Measurements from ENCODE around the gene LNPK.
"Not testable (repeated sequence)": the region's sequence is repeated elsewhere in the genome, so short reads cannot be mapped to it uniquely, and the experiment has no call there.

The LNPK gene, protein sequence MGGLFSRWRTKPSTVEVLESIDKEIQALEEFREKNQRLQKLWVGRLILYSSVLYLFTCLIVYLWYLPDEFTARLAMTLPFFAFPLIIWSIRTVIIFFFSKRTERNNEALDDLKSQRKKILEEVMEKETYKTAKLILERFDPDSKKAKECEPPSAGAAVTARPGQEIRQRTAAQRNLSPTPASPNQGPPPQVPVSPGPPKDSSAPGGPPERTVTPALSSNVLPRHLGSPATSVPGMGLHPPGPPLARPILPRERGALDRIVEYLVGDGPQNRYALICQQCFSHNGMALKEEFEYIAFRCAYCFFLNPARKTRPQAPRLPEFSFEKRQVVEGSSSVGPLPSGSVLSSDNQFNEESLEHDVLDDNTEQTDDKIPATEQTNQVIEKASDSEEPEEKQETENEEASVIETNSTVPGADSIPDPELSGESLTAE

GRCh38 chr2:176001916-176002687 is at the start of gene LNPK:
Gene LNPK, minus strand, starts transcription at chr2:176002267. Its CDS starts 6,683 bp downstream, at chr2:175995584.
- DNase-seq (ENCODE audit: low read depth) = peak; percentile 73

- DNase-seq (ENCODE audit: low read depth) = no peak
These were observed 37.3 kb upstream of the LNPK start for GRCh38 chr2:176039375-176039774.

DNA sequence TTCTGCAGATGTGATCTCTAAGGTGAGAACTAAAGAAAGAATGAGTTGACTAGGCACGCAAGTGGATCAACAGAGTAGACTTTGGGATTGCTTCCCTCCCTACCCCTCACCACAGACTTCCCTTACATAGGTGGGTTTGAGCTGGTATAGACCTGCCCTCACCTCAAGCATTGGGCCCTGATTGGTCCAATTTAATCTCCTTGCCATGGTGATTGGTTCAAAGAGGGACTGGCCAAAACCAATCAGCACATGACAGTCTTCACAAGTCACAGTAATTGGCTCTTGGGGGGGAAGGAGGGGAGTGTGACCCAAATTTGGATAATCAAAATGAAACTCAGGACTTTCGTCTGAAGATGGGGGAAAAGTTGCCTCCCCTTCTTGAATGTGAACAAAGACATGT is 36.6 kb upstream of the LNPK start:
- DNase-seq (ENCODE audit: low read depth) = no peak

DNA sequence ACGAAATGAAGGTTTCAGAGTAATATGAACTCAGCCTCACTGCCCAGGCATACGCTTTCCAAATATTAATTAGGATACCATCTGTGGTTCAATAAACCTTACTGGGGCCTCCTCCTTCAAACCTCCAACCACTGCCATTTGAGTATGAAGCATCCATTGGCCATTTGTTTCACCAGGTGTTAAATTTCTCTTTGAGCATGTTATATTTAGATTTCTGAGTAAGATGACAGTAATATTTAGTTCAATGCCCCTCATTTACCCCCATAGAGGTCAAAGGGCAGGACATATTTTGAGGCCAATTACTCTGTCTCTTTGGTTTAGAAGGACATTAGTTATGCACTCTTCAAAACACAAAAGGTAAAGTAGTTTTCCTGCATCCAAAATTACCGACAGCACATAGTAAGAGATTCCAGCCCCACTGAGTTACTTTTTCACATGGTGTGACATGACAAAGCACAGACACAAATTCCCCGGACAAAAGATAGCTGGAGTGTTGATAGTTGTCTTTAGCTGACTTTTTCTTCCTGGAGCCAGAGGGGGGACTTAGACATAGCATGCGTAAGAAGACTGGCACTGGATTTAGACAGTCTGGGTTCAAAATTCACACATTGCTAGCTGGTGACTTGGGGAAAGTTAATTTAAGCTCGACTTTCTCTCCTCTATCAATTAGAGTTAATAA is 33.1 kb upstream of the LNPK start:
- DNase-seq (ENCODE audit: low read depth) = no peak

- DNase-seq (ENCODE audit: low read depth) = no peak
These were observed 25.7 kb upstream of the LNPK start for GRCh38 chr2:176027806-176028205.

GRCh38 chr2:176025932-176026331 is 23.9 kb upstream of the LNPK start:
- no peak for DNase-seq (ENCODE audit: low read depth)

DNA sequence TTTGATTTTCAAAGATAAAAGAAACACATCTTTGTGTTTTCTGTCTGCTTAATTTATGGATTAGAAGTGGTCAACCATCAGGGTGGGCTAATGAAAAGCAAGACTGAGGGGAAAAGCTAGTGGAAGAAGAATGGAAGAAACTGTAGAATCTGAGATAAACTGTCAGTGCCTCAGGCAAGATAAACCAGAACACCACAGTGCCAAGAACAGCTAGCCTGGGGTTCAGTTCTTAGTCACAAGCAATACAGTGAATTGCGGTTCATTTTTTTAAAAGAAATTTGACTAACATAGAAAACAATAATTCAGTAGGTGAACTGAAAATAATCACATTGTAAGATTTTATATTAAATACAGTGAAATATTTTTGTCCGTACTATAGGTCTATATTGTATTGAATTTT is 22.0 kb upstream of the LNPK start:
- no peak for DNase-seq (ENCODE audit: low read depth)

GRCh38 chr2:176022048-176022447 is 20.0 kb upstream of the LNPK start:
- DNase-seq (ENCODE audit: low read depth) = no peak

DNA sequence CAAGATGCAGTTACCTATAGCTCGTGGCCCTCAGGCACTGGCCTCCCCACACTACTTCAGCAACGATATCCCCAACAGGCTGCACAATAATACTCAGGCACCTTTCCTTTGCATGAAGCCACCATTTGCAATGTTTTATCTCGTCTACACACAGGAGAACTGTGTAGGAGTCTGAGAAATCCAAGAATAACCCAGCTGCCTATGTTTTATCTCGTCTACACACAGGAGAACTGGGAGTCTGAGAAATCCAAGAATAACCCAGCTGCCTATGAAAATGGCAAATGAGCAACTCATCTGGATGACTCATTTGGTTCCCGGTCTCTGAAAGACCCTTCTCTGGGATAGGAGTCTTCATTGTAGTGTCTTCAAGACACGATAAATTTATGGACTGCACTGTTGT is 18.3 kb upstream of the LNPK start:
- DNase-seq (ENCODE audit: low read depth) = no peak

- no peak for DNase-seq (ENCODE audit: low read depth)
These were observed 16.6 kb upstream of the LNPK start for GRCh38 chr2:176018708-176019107.

- DNase-seq (ENCODE audit: low read depth) = no peak
These were observed 7.4 kb upstream of the LNPK start for GRCh38 chr2:176009445-176009844.

GRCh38 chr2:176004934-176005333 is 2.9 kb upstream of the LNPK start:
- DNase-seq (ENCODE audit: low read depth) = no peak

DNA sequence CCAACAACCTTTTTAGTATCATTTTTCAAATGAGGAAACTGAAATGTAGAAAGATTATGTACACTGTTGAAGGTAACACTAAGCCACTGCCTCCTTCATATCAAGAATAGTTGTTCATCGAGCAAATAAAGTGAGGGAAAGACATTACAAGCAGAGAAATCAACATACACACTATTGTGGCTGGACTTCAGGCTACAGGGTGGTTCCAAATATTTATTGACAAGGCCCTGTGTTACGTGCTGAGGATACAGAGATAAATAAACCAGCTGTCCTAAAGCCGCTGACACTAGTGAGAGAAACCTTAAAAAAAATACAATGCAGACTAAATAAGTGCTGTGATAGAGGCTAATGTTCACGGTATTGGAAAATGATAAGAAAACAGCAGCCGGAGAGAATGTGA is 1.9 kb upstream of the LNPK start:
- no peak for DNase-seq (ENCODE audit: low read depth)

GRCh38 chr2:176002688-176003210 is 682 bp upstream of the LNPK start:
- DNase-seq (ENCODE audit: low read depth) = no peak

DNA sequence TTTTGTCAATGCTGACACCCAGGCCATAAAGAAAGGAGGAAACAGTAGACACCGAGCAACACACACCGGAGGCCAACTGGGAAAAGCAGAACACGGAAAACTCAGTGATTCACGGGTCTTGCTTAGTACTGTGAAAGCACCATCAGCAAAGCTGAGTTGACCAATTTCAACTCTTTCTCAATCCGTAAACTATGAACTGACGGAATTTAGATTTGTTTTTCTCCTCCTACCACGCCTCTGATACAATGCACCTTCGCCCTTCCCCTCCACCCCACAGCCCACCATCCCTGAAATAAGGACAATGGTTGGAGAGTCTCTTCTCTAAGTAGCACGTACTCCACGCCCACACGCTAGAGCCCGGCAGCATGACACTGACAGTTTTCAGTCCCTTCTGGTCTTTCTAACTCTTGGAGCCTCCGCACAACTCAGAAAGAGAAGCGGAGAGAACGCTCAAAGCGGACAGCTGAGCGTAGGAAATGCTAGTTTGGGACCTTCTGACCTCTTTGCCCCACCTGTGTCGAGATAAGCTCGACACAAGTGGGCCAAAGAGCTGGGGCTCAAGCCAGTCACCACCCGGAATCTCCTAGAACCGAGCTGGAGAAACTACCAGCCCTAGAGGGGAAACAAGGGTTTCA is 669 bp downstream of the LNPK start:
- DNase-seq (ENCODE audit: low read depth) = peak; percentile 13

DNA sequence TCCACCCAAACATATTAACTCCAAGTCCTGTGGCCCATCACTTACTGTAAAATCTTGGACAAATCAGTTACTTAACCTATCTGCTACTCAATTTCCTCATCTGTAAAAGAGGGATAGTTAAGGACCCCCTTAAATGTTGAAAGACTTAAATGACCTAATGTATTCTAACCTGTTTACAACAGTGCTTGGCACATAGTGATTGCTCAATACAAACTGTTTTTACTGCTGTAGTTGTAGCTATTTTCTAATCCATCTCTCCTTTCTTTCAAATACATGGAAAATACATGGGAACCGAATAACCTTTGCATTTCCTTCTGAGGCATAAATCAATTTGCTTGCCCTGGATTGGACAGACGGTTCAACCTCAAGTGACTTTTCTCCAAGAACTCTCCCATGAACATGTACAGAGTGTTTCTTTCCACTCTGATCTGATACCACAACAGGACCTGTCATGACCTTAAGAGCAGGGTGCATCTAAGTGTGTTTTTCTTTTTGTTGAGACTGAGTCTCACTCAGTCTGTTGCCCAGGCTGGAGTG is 2.7 kb downstream of the LNPK start:
- DNase-seq (ENCODE audit: low read depth) = no peak

DNA sequence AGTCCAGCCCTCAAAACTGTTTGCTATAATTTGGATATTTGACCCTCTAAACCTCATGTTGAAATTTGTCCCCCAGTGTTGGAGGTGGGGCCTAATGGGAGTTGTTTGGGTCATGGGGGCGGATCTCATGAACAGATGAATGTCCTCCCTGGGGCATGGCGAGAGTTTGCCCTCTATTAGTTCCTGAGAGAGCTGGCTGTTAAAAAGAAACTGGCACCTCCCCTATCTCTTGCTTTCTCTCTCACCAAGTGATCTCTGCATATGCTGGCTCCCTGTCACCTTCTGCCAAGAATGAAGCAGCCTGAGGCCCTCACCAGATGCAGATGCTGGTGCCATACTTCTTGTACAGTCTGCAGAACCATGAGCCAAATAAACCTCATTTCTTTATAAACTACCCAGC is 12.0 kb downstream of the LNPK start:
- no peak for DNase-seq (ENCODE audit: low read depth)

- not testable (repeated sequence) for DNase-seq (ENCODE audit: low read depth)
These were observed 14.9 kb downstream of the LNPK start for GRCh38 chr2:175987126-175987525.

DNA sequence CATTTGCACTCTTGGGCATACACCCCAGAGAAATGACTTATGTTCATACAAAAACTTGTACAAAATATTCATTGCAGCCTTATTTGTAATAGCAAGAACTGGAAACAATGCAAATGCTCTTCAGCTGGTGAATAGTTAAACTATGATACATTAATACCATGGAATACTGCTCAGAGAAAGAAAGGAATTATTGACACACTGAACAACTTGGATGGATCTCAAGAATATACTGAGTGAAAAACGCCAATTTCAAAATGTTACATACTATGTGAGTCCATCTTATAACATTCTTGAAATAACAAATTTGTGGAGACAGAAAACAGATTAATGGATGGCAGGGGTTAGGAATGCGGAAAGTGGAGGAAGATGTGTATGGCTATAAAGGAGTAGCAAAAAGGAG is 17.2 kb downstream of the LNPK start:
- no peak for DNase-seq (ENCODE audit: low read depth)

DNA sequence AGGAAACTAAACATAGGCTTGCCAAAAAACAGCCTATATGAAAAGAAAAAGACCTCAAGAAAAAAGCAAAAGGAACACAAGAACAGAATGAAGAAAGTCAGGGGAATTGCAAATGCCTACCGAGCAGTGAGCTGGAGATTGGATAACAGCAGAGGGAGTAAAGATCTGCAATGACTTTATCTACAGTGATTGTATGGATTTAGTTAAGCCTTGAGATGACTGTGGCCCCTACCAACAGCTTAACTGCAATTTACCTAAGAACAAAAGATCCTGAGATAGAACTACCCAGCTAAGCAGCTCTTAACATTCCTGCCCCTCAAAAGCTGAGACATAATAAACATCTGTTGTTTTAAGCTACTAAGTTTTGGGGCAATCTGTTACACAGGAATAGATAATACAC is 20.5 kb downstream of the LNPK start:
- DNase-seq (ENCODE audit: low read depth) = no peak

DNA sequence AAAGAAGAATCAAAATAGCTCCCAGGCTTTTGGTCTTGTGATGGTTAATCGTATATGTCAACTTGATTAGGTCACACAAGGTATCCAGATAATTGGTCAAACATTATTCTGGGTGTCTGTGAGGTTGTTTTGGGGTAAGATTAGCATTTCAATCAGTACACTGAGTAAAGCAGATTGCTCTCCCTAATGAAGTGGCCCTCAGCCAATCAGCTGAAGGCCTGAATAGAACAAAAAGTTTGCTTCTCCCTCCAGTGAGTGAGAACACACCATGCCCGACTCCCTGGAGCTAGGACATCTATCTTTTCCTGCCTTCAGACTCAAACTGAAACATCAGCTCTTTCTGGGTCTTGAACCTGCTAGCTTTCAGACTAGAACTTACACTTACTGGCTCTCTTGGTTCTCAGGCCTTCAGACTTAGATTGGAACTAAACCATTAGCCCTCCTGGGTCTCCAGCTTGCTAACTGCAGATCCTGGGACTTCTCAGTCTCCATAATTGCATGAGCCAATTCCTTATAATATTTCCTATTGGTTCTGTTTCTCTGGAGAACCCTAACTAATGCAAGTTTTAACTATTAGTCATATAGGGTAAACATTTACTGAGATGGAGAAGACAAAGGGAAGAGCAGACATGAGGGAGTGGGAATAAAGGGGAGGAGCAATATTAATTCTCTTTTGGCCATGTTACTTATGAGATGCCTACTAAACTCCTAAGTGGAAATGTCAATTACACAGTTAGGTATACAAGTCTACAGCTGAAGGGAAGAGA is 25.5 kb downstream of the LNPK start:
- no peak for DNase-seq (ENCODE audit: low read depth)

Measured in GM04504 (cell line).